Keratinocyte (primary cell): ENCODE data around the gene SLC25A11.

Source experiments
- CTCF ChIP-seq, 3 experiments: IDR thresholded peaks in 1 of 3; conservative IDR thresholded peaks in 1 of 3; optimal IDR thresholded peaks in 1 of 3; 2 replicates in 2 of 3; 3 replicates in 1 of 3; pipeline versions ENCODE3 to v1.5.1; 2011; ENCODE audit warnings: low read length in 3 of 3, mild to moderate bottlenecking in 3 of 3, moderate library complexity in 2 of 3, control low read depth in 1 of 3, inconsistent platforms in 1 of 3; ENCODE audit not compliant: insufficient read depth in 2 of 3; ENCODE audit errors: extremely low read depth in 1 of 3
- EZH2 ChIP-seq: IDR thresholded peaks from one replicate; pipeline ENCODE4 v1.6.1; 2012; ENCODE audit warnings: inconsistent platforms, mild to moderate bottlenecking, low read length, moderate library complexity

GRCh38 chr17:4931963-4932362, 7.9 kb downstream of the SLC25A11 start, which contains the start of gene GP1BA:
- TF ChIP-seq CTCF (optimal IDR thresholded peaks at IDR 0.05 in 1 of 3, IDR thresholded peaks at IDR 0.05 in 1 of 3, conservative IDR thresholded peaks at IDR 0.05 in 1 of 3; ENCODE audit: extremely low read depth in 1 of 3, insufficient read depth in 2 of 3, low read length in 3 of 3): no peak
- TF ChIP-seq EZH2: no peak
